HPDE6-E6E7 (cell line): Measurements from ENCODE around the gene TSPAN4.

ENCODE experiments used
- DNase-seq: peaks from one replicate; pipeline ENCODE4 v3.0.0; 2011; ENCODE audit warnings: missing footprints; ENCODE audit errors: extremely low spot score

TSPAN4 gene

GRCh38 chr11:836274-836673, 6.4 kb upstream of the TSPAN4 start:
- DNase-seq, result no peak

DNA sequence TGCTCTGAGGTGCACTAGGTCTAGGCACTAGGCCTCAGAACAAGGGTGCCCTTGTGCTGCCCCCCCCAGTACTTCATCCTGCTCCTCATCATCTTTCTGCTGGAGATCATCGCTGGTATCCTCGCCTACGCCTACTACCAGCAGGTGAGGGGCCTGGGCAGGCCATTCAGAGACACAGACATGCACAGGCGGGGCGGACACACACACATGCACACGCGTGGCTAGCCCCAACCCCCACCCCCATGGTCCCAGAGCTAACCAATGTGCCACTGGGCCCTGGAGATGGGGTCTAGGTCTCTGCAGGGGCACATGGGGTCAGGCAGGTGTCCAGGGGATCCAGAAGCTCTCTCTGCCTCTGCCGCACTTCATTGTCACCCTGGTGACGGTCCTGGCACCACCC, 6.0 kb upstream of the TSPAN4 start:
- no peak for DNase-seq

- no peak for DNase-seq
Observed at GRCh38 chr11:837189-837989, 5.3 kb upstream of the TSPAN4 start.

GRCh38 chr11:837990-838307, 4.7 kb upstream of the TSPAN4 start:
- no peak for DNase-seq

- no peak for DNase-seq
Observed at GRCh38 chr11:838441-839279, 4.0 kb upstream of the TSPAN4 start.

- DNase-seq, result no peak
Observed at GRCh38 chr11:839280-839623, 3.4 kb upstream of the TSPAN4 start.

- DNase-seq, result no peak
Observed at GRCh38 chr11:839875-840617, 2.6 kb upstream of the TSPAN4 start.

DNA sequence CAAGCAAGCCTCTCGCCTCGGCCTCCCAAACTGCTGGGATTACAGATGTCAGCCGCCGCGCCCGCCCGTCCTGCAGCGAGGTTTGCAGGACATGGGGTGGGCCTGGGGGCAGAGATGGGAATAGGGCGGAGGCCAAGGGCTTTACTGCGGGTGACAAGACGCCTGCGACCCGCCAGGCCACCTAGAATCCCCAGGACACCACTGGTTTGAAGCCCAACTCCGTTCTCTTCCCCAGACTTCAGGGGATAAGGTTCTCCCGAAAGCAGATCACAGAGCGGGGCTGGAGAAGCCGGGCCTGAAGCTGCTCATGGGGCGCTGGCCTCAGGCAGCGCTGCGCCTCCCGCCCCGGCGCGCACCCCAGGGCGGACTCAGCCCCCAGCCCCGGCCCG, 677 bp upstream of the TSPAN4 start:
- DNase-seq, result no peak

DNA sequence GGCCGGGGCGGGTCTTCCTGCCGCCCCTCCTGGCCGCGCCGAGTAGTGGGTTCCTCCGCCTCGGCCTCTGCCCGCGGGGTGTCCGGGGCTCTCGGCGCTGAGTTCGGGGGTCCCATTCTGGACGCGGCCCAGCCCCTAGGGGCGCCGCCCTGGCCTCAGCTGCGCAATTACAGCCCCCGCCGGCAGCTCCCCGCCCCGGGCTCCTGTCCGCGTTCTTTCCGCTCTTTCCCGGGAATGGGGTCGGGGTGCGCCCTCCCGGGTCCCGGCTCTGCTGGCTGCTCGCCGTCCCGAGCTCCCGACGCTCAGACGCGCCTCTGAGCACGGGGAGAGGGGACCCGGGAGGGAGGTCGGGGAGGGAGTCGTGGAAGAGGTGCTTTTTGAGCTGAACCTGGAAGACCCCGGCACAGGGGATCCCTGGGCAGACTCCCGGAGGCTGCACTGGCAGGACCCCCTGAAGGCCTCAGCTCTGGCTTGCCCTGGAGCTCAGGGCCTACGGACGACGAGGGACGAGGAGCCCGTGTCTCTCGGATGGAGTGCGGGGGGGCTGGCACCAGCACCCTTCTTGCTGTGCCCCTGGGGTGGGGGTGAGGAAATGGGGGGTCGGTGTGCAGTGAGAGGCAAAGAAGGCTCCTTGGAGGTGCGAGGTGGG, 558 bp downstream of the TSPAN4 start:
- DNase-seq, result no peak

- no peak for DNase-seq
Observed at GRCh38 chr11:843818-844692, 1.4 kb downstream of the TSPAN4 start.

DNA sequence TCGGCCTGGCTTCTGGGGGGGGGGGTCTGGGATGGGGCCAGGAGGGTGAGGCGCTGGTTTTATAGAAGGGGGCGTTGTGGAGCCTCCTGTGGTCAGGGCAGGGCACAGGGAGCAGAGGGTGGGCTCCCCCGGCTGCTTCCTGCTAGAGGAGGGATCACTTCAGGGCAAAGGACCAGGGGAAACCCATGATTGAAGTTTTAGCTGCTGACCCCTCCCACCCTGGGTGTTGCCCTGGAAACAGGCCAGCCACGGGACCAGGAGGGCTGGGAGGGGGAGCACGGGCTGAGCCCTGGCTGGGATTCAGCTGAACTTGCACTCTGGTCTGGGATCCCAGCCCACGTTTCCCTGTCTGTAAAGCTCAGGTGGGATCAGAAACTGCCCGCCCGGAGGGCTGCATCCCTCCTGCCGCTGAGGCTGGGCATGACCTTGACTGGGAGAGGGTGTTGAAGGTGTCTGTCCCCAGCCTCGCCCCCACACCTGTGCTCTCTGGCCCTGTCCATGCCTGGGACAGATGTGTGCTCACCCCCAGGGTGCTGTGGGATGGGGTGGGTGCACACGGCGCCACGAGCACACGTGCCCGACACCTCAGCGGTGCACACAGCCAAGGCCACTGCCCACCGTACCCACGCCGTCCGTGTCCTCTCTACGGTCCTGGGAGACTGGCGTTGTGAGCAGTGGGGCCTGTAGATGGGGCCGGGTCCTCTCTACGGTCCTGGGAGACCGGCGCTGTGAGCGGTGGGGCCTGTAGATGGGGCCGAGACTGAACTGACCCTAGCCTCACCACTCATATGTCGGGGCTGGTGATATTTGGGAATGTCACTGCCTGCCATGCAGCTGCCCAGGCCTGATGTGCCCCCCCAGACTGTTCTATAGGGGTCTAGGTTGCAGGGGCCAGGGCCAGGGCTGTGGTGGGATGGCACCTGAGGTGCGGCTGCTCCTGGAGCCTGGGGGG, 2.3 kb downstream of the TSPAN4 start:
- no peak for DNase-seq

DNA sequence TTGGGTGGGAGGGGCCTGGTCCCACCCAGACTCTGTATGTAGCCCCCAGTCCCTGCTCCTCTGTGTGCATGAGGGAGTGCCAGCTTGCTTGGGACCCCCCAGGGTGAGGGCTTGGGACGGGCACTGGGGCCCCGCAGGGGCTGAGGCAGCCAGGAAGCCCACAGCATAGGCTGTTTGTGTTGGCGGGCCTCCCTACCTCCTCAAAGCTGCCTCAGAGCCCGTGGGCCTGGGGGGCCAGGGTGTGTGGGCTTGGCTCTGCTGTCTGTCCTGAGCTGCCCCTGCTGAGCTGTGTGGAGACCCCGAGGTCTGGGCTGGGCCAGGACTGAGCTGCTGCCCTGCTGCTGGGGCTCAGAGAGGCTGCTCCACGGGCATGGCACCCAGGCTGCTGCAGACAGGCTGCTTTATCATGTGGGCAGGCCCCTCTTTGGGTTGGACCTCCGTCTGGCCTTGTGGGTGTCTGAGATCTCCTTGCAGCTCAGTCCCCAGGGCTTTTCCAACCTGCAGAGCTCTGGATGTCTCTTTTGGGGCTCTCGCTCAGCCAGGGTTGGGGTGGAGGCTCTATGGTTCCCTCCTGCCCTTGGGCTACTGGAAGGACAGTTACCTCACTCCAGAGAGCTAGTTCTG, 3.3 kb downstream of the TSPAN4 start:
- DNase-seq, result no peak

DNA sequence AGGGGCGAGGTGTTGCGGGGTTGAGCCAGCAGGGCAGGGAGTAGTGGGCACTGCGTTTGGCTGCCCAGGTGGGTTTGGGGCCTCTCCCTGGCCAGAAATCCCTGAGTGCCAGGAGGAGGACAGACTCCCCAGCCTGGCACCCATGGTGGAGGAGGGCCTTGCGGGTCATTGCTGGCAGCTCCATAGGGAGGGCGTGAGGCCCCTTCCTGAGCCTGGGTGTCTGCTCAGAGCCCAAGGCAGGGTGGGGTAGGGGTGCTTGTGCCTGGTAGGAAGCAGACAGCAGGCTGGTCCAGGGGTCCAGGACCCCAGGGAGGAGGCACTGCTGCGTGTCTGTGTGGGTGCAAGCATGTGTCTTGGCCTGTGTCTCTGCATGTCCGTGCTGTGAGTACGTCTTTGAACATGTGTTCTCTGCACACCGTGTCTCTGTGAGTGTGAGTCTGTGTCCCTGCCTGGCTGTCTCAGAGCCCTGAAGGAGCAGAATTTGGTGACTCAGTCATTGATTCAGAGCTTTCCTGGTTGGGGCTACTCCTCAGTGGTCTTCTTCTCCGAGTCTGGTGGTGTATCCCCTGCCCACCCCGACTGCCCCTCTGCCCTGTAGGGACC, 3.9 kb downstream of the TSPAN4 start:
- DNase-seq, result no peak

- no peak for DNase-seq
Observed at GRCh38 chr11:847876-848275, 5.2 kb downstream of the TSPAN4 start.

GRCh38 chr11:848380-848931, 5.8 kb downstream of the TSPAN4 start:
- no peak for DNase-seq

GRCh38 chr11:849104-849824, 6.6 kb downstream of the TSPAN4 start:
- no peak for DNase-seq

DNA sequence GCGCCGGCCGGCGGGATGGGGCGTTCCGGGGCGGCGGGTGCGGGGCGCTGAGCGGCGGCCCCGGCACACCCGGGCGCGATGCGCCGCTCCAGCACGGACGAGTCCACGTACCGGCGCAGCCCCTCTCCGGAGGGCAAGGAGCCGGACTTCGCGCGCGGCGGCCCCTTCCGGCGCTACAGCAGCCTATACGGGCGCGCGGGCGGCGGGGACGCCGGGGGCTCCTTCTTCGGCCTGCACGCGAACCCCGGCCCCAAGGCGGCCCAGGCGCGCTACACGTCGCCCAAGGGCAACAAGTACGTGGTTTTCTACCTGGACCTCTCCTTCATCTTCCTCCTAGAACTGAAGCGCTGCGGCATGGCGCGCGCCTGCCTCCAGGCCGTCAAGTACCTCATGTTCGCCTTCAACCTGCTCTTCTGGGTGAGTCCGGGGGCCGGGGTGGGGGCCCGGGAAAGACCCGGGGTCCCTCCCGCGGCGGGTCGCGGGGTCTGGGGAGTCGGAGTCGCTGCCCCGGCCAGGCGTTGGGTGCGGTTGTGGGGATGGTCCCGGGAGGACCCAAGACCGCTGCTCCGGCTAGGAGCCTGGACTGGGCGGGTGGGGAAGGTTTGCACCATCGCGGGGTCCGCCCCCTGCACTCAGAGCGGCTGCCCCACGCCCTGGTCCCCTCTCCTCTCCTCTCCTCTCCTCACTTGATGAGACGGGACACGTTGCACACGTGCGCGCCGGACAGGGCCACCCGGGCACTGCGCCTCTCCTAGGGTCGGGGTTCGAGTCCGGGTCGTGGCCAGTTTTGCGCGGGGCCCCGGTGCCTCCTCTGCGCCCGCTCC, 7.5 kb downstream of the TSPAN4 start:
- no peak for DNase-seq
